Stimulated activated CD4-positive, alpha-beta T cell treated with anti-CD3 and anti-CD28 coated beads, Interleukin-15, amount 100 ng/mL, for 24 hours (primary cell): ENCODE data around the gene RPLP1.

Source experiments
- DNase-seq: peaks from one replicate; pipeline ENCODE4 v3.0.0-alpha.2; 2020

The RPLP1 gene

GRCh38 chr15:69472046-69472445 lies 19.4 kb downstream of the RPLP1 start:
- DNase-seq: no peak

DNA sequence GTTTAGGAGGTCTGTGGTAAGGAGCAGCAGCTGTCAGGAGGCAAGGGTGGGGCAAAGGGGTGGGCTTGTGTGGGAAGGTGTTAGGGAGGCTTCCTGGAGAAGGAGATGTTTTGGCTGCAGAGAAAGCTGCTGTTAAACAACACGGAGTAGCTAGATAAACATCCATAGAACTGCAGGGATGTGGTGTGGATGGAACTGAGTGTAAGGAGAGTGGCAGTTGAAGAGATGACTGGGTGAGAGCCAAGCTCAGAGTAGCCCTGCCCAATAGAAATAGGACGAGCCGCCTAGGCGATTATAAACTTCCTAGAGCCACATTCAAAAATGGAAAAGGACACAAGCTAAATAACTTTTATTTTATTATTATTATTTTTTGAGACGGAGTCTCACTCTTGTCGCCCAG lies 19.9 kb downstream of the RPLP1 start:
- no peak for DNase-seq

- DNase-seq: no peak
Observed at GRCh38 chr15:69474291-69474690, 21.7 kb downstream of the RPLP1 start.

DNA sequence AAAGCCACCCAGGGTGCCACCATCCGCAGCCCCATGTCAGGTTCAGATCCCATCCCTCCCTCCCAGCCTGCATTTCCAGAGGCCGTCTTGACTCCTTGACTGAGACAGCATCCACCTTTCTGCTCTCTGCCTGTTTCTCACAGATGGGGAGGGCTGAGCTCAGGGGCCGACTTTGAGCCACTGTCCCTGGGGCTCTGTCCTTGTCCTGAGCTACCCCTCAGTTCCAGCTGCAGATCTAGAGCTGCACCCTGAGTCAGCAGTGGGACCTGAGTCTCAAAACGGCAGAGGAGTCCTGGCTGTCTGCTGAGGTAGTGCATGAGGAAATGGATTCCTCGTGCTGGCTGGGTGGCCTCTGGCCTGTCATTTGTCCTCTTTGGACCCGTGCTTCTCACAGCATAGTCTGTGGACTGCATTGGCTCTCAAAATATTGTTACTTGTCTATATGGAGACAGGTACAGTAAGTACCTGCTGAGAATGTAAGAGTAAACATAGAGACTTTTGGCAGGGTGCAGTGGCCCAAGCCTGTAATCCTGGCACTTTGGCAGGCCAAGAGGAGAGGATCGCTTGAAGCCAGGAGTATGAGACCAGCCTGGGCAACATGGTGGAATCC lies 22.3 kb downstream of the RPLP1 start:
- DNase-seq: no peak

DNA sequence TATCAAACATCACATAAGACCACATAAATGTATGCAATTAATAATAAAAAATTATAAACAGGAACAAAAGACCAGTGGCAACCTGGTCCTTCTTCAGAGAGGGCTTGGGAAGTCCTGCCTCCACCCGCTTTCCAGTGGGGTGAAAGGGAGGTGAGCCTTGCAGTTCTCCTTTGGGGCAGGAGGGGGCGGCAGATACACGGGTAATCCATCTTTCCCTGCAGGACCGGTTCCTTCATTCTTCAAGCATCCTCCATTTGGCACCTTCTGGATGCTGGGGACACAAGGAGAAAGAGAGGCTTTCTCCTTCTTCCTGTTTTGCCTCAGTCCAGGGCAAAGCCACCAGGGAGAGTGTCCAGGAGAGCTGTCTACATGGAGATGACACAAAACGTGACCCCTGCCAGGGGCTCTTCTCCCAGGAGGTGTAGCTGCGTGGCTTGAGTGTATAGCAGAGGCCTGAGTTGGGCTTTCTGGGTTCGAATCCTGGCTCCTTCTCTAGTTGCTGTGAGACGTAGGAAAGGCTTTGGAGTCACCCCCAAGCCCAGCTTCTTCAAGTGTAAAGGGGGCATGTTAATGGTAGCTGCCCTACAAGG lies 23.2 kb downstream of the RPLP1 start:
- DNase-seq: peak; percentile 80

DNA sequence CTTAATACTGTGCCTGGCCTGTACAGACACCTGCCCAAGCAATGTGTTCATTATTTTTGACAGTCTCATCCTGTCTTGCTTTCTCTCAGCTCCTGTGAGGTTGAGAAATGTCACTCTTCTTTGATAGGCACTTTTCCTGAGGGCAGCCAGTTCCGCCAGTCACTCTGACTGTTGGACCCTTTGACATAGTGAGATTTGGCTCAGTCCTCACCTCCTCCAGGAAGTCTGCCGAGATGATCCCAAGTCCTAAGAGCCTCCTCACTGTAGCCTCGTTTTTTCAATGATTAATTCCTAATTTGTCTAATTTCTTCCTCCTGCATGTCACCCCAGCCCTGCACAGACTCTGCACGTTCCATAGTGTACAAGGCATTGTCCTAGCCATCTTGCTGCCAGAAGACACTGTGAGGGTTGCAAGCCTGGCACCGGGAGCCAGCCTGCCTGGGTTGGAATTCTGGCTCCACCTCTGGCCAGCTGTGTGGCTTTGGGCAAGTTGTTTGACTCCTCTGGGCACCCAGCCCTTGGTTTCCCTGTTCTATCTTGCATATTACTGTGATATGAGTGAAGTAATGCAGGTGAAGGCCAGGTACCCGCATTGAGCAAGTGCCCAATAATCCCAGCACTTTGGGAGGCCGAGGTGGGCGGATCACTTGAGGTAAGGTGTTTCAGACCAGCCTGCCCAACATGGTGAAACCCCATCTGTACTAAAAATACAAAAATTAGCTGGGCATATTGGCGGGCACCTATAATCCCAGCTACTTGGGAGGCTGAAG lies 24.3 kb downstream of the RPLP1 start:
- no peak for DNase-seq

DNA sequence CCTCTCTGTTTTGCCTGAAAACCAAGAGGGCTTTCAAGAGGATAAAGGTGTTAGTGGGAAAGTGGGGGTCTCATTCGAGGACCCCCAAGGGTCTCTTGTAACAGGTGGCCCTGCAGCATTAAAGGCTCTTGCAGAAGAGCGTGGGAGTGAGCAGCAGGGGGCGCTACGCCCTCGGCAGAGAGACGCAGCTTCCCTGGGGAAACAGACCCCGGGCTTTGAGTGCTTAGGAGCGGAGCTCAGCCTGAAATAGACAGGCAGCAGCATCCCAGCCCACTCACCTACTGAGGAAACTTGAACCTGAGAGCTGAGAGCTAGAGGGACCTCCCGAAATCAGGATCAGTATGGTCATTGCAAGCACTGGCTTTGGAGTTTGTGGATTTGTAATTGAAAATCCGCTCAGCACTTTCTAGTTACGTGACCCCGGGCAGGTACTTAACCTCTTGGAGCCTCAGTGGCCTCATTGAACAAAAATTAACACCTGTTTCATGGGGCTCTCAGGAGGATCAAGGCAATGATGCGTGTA lies 25.7 kb downstream of the RPLP1 start:
- DNase-seq: peak; percentile 67

GRCh38 chr15:69479081-69479480 lies 26.5 kb downstream of the RPLP1 start:
- no peak for DNase-seq

DNA sequence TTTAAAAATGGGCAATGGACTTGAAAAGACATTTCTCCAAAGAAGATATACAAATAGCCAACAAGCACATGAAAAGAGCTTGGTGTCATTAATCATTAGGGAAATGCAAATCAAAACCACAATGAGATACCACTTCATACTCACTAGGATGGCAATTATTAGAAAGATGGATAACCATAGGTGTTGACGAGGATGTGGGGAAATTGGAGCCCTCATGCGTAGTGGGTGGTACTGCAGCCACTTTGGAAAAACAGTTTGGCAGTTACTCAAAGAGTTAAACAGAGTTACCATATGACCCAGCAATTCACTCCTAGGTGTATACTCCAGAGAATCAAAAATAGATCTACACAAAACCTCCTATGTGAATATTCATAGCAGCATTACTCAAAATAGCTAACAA lies 27.4 kb downstream of the RPLP1 start:
- DNase-seq: no peak

DNA sequence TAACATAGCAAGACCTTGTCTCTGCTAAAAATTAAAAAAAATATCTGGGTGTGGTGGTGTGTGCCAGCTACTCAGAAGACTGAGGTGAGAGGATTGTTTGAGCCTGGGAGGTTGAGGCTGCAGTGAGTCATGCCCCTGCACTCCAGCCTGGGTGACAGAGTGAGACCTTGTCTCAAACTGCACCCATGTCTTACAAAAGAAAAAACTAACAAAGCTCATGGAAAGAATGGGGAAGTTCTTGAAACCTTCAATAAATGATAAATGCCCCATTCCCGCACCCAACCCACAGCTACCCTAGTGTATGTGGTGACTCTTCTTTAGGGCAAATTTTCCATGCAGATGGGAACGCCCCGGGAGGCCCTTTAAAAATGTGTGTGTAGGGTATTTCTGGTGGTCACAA lies 28.3 kb downstream of the RPLP1 start:
- DNase-seq: no peak

DNA sequence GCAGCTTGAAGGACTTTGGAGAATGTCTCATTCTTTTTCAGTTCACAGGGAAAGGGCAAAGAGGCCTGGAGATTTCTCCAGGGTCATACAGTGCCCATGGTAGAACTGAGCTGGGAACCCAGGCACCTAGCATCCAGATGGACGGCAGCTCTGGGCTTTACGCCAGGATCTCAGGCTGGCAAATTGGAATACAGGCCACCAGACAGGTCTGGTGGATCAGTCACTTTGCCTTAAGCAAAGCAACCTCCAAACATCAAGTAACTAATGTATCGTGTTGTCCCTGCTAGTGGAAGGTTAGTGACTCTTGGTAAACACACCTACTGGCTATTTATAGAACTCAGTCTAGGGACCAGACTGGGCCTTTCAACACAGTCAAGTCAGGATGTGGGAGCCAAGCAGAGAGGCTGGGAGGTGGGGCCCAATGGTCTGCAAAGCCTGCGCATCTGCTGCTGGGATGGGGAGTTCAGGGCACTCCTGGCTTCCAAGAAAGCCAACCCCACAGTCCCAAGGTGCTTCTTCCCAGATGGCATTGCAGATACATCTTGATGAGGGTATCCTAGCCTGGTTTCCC lies 30.2 kb downstream of the RPLP1 start:
- DNase-seq: no peak

DNA sequence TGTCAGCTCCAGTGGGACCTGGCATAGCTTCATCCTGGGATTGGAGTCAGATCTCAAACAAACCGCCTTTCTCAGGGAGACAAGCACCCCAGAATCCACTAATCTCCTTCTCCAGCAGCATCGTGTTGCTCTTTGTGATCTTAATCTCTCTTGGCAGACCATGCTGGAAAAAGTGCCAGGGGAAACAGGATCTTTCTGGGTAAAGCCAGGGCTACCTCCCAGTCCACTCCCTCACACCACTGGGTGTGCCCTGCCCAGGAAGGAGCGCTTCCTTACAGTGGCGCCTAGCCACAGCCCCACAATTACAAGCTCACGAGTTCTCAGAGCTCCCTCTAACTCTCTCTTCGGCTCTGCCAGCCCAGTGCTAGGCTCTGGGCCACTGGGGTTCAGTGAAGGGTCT lies 32.2 kb downstream of the RPLP1 start:
- DNase-seq: no peak

- no peak for DNase-seq
Observed at GRCh38 chr15:69486481-69487110, 34.0 kb downstream of the RPLP1 start.

- DNase-seq: no peak
Observed at GRCh38 chr15:69489073-69489571, 36.5 kb downstream of the RPLP1 start.

GRCh38 chr15:69490356-69491037 lies 37.9 kb downstream of the RPLP1 start:
- DNase-seq: no peak

DNA sequence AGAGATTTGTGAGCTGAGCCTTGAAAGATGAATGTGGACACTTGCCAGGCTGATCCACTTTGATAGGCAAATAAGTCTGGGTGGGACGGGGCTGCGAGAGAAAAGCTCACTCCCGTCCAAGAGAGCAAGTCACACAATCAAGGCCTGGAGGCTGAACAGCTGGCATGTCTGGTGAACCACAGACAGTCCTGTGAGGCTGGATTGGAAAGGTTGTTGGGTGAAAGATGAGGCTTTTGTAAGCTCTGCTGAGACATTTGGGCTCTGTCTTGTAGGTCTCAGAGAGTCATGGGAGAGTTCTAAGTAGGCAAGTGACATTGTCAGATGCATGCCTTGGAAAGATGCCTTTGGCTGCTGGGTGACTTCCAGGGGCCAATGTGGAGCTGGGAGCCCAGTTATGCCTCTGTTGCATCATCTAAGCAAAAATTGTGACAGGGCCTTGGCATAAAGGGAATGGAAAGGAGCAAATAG lies 38.5 kb downstream of the RPLP1 start:
- DNase-seq: no peak

GRCh38 chr15:69493406-69493805 lies 40.8 kb downstream of the RPLP1 start:
- DNase-seq: no peak

GRCh38 chr15:69496001-69496400 lies 43.4 kb downstream of the RPLP1 start:
- DNase-seq: no peak

DNA sequence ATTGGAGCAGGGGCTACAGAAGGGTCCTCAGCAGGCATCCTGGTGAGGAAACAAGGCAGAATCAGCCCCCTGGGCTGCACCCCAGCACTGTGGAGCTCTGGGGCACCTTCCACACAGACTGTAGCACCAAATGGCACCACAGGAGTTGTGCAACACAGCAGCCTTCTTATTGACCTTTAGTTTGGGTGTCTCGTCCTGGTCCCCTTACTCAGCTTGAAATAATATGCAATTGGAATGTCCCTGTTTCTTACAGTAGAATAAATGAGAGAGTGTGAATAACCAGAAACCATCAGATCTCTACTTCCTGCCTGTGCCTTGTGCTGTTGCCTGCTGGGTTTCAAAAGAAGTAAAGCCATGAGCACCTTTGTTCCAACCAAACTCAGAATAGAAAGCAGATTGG lies 44.5 kb downstream of the RPLP1 start:
- no peak for DNase-seq

DNA sequence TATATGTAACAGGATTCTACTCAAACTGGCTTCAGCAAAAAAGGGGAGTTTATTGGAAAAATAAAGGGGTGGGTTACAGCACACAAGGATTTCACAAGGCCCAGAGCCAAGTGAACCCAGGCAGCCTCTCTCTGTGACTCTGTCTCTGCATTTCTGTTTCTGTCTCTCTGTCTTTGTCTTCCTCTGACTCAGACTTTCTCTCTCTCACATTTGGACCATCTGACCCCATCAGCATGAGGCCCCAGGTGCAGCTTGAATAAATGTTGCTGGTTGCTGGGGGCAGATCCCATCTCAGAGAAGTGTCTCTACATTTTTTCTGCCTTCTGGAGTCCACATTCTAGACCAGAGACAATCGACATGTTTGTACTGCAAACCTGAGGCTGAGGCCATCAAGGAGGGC lies 45.0 kb downstream of the RPLP1 start:
- no peak for DNase-seq

- no peak for DNase-seq
Observed at GRCh38 chr15:69498282-69498681, 45.7 kb downstream of the RPLP1 start.

GRCh38 chr15:69498987-69499386 lies 46.4 kb downstream of the RPLP1 start:
- no peak for DNase-seq
